H9 (cell line): ENCODE data around the gene SP2. TPM values are rescaled to one million over a fixed set of nuclear protein-coding genes. Genes with fewer than 3 reads are reported as not detected.

Experiments
- DNase-seq: peaks from one replicate; pipeline ENCODE4 v3.0.0-alpha.2; 2017
- H2AFZ ChIP-seq: one replicate; pipeline ENCODE4 v1.6.1; 2013; ENCODE audit warnings: mild to moderate bottlenecking, low read length, control low read depth, moderate library complexity
- H2AK5ac ChIP-seq: 2 replicates; pipeline ENCODE4 v1.6.1; 2013; ENCODE audit warnings: low read length, control low read depth, mixed read lengths; ENCODE audit not compliant: insufficient read length
- H2BK120ac ChIP-seq: one replicate; pipeline ENCODE4 v1.6.1; 2013; ENCODE audit warnings: low read depth, mild to moderate bottlenecking, low read length, control low read depth, inconsistent platforms; ENCODE audit not compliant: poor library complexity, severe bottlenecking
- H2BK12ac ChIP-seq: 2 replicates; pipeline ENCODE4 v1.6.1; 2013; ENCODE audit warnings: low read length, control low read depth, mixed read lengths, low read depth; ENCODE audit not compliant: insufficient read length
- H2BK15ac ChIP-seq: 2 replicates; pipeline ENCODE4 v1.6.1; 2013; ENCODE audit warnings: low read depth, low read length, control low read depth
- H2BK20ac ChIP-seq: one replicate; pipeline ENCODE4 v1.6.1; 2013; ENCODE audit warnings: low read depth, mild to moderate bottlenecking, low read length, control low read depth, inconsistent platforms; ENCODE audit not compliant: poor library complexity, severe bottlenecking
- H2BK5ac ChIP-seq: 2 replicates; pipeline ENCODE4 v1.6.1; 2013; ENCODE audit warnings: low read length, control low read depth, mixed read lengths; ENCODE audit not compliant: insufficient read length
- H3K14ac ChIP-seq: 2 replicates; pipeline ENCODE4 v1.6.1; 2013; ENCODE audit warnings: low read length, control low read depth; ENCODE audit not compliant: insufficient read depth
- H3K18ac ChIP-seq: 2 replicates; pipeline ENCODE4 v1.6.1; 2013; ENCODE audit warnings: low read depth, mild to moderate bottlenecking, mixed read lengths, low read length, control low read depth; ENCODE audit not compliant: insufficient read length
- H3K23ac ChIP-seq: 2 replicates; pipeline ENCODE4 v1.6.1; 2013; ENCODE audit warnings: low read length, control low read depth, mixed read lengths, low read depth; ENCODE audit not compliant: insufficient read length
- H3K23me2 ChIP-seq: 2 replicates; pipeline ENCODE4 v1.6.1; 2013; ENCODE audit warnings: low read depth, mild to moderate bottlenecking, mixed read lengths, low read length, control low read depth; ENCODE audit not compliant: insufficient read length, poor library complexity, severe bottlenecking
- H3K27ac ChIP-seq: 2 replicates; pipeline ENCODE4 v1.5.1; 2013; ENCODE audit warnings: low read length, control low read depth, mixed read lengths, low read depth; ENCODE audit not compliant: insufficient read length
- H3K27me3 ChIP-seq: 2 replicates; pipeline ENCODE4 v1.6.1; 2013; ENCODE audit warnings: low read length, control low read depth, inconsistent platforms; ENCODE audit not compliant: insufficient read depth
- H3K4ac ChIP-seq: 2 replicates; pipeline ENCODE4 v1.6.1; 2013; ENCODE audit warnings: low read depth, mild to moderate bottlenecking, control low read depth, inconsistent platforms, low read length, moderate library complexity
- H3K4me1 ChIP-seq: 2 replicates; pipeline ENCODE4 v1.6.1; 2013; ENCODE audit warnings: low read length, control low read depth, inconsistent platforms; ENCODE audit not compliant: insufficient read depth
- H3K4me2 ChIP-seq: 2 replicates; pipeline ENCODE4 v1.6.1; 2013; ENCODE audit warnings: low read length, control low read depth, mixed read lengths; ENCODE audit not compliant: insufficient read length, insufficient read depth
- H3K56ac ChIP-seq: 2 replicates; pipeline ENCODE4 v1.6.1; 2013; ENCODE audit warnings: low read depth, mild to moderate bottlenecking, mixed read lengths, low read length, control low read depth; ENCODE audit not compliant: insufficient read length
- H3K79me1 ChIP-seq: 2 replicates; pipeline ENCODE4 v1.6.1; 2013; ENCODE audit warnings: low read depth, mild to moderate bottlenecking, moderate library complexity, low read length, control low read depth, inconsistent platforms; ENCODE audit not compliant: insufficient read depth, poor library complexity, severe bottlenecking
- H3K79me2 ChIP-seq: 2 replicates; pipeline ENCODE4 v1.6.1; 2013; ENCODE audit warnings: low read length, control low read depth, inconsistent platforms; ENCODE audit not compliant: insufficient read depth
- H3K9ac ChIP-seq: 2 replicates; pipeline ENCODE4 v1.6.1; 2013; ENCODE audit warnings: low read length, control low read depth, mixed read lengths; ENCODE audit not compliant: insufficient read length; ENCODE audit errors: extremely low read depth
- H3K9me3 ChIP-seq: one replicate; pipeline ENCODE4 v1.6.1; 2013; ENCODE audit warnings: low read depth, low read length, inconsistent platforms; ENCODE audit not compliant: control insufficient read depth
- H3T11ph ChIP-seq: one replicate; pipeline ENCODE4 v1.6.1; 2013; ENCODE audit warnings: mild to moderate bottlenecking, low read length, control low read depth, inconsistent platforms
- H4K20me1 ChIP-seq: one replicate; pipeline ENCODE4 v1.6.1; 2013; ENCODE audit not compliant: control insufficient read depth, insufficient read length, insufficient read depth
- H4K5ac ChIP-seq: 2 replicates; pipeline ENCODE4 v1.6.1; 2013; ENCODE audit warnings: low read depth, mild to moderate bottlenecking, mixed read lengths, low read length, control low read depth; ENCODE audit not compliant: insufficient read length
- H4K8ac ChIP-seq: replicated peaks from 2 replicates; pipeline ENCODE4 v1.6.1; 2013; ENCODE audit warnings: low read length, control low read depth, mixed read lengths, low read depth; ENCODE audit not compliant: insufficient read length
- H4K91ac ChIP-seq: 2 replicates; pipeline ENCODE4 v1.6.1; 2013; ENCODE audit warnings: low read depth, mild to moderate bottlenecking, moderate library complexity, mixed read lengths, low read length, control low read depth; ENCODE audit not compliant: insufficient read length
- H3K27ac Mint-ChIP-seq, 3 experiments: 2 replicates in 2 of 3; 3 replicates in 1 of 3; pipeline ENCODE4 v1.8.0; 2020 to 2021; ENCODE audit warnings: mixed read lengths in 3 of 3, mild to moderate bottlenecking in 1 of 3, moderate library complexity in 1 of 3
- H3K27me3 Mint-ChIP-seq: 2 replicates; pipeline ENCODE4 v1.8.0; 2021; ENCODE audit warnings: low read depth, mild to moderate bottlenecking, moderate library complexity, mixed read lengths
- H3K36me3 Mint-ChIP-seq, 3 experiments: 2 replicates in 2 of 3; 3 replicates in 1 of 3; pipeline ENCODE4 v1.8.0; 2020 to 2021; ENCODE audit warnings: low read depth in 3 of 3, mixed read lengths in 3 of 3; ENCODE audit not compliant: insufficient read depth in 1 of 3
- H3K4me1 Mint-ChIP-seq, 2 experiments: 2 replicates each; pipeline ENCODE4 v1.8.0; 2020; ENCODE audit warnings: mixed read lengths in 2 of 2
- H3K4me3 Mint-ChIP-seq, 2 experiments: 2 replicates in 1 of 2; 3 replicates in 1 of 2; pipeline ENCODE4 v1.8.0; 2020 to 2021; ENCODE audit warnings: mild to moderate bottlenecking in 2 of 2, mixed read lengths in 2 of 2, moderate library complexity in 1 of 2
- H3K9me3 Mint-ChIP-seq, 2 experiments: 2 replicates in 1 of 2; 3 replicates in 1 of 2; pipeline ENCODE4 v1.8.0; 2020; ENCODE audit warnings: mild to moderate bottlenecking in 2 of 2, mixed read lengths in 2 of 2, moderate library complexity in 1 of 2
- WGBS: extraction: QIAGEN DNeasy Blood & Tissue Kit; methylation state at CpG from one replicate; pipeline ENCODE4 v1.1.7; 2013; ENCODE audit warnings: missing lambda C conversion rate, low lambda C conversion rate, mixed read lengths; ENCODE audit not compliant: insufficient read length; ENCODE audit errors: extremely low coverage; 5-methylcytosine and 5-hydroxymethylcytosine counted together
- total RNA-seq: library from RNA; stranded (reverse); gene quantifications from 2 replicates; pipeline ENCODE4 v1.2.1, GENCODE V29; 2021
- TF ChIP-seq, protein P1 (sequence below): fragments of 200-600 bp; sonication (generic); conservative IDR thresholded peaks from 3 replicates; pipeline ENCODE4 v1.8.0; 2021; ENCODE audit warnings: antibody characterized with exemption, mild to moderate bottlenecking

The SP2 gene
- total RNA-seq, 1 experiment from 2014 or later: 19.3 TPM

DNA sequence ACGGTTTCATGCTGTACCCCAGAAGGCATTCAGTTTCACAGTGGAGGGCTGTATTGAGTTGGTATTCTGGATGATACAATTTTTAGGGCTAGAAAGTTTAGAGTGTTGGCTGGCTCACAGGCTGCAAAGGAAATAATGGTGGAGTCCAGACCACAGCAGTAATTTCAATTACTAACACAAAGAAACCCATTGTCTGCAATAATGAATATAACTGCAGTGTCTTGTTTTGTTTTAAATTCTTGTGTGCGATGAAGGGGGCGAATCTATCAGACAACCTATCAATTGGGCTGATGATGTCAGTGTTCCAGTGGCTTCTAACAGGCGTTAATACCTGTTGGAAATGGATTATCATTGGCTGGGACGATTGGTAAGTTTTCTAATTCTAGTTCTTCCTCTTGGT, 1.5 kb downstream of the SP2 start:
- Mint-ChIP-seq H3K36me3 (peaks cover 0 to 4% (median 3%) of the 10 kb centered on the region in 3 experiments; a peak in 2 of 7 replicates), H3K9me3 (no peaks in the 10 kb centered on the region), H3K27me3 (no peaks in the 10 kb centered on the region), H3K27ac (no peak overlapping the region), H3K4me3 (peak overlapping the region; percentile 94 to 96; a peak in 4 of 5 replicates), H3K4me1 (peaks cover 49 to 55% of the 10 kb centered on the region in 2 experiments)
- Histone ChIP-seq H3K79me2 (no peaks in the 10 kb centered on the region), H3K9me3 (no peaks in the 10 kb centered on the region), H2BK15ac (no peak overlapping the region), H3T11ph (no peak overlapping the region), H4K8ac (no peak overlapping the region), H3K4ac (no peak overlapping the region), H2BK5ac (no peak overlapping the region), H3K27ac (no peak overlapping the region), H2BK12ac (no peak overlapping the region), H3K27me3 (no peaks in the 10 kb centered on the region), H3K4me1 (peaks cover 6% of the 10 kb centered on the region; the same call in 1 of the 2 replicates), H3K14ac (no peak overlapping the region), H4K91ac (no peak overlapping the region), H4K5ac (no peak overlapping the region), H2AFZ (no peak overlapping the region), H3K23ac (no peak overlapping the region), H2BK120ac (no peak overlapping the region), H3K18ac (no peak overlapping the region), H2AK5ac (no peak overlapping the region), H3K4me2 (no peak overlapping the region), H4K20me1 (no peaks in the 10 kb centered on the region), H3K23me2 (peaks cover 5% of the 10 kb centered on the region), H3K9ac (no peak overlapping the region), H3K79me1 (no peaks in the 10 kb centered on the region), H2BK20ac (no peak overlapping the region), H3K56ac (no peak overlapping the region)
- WGBS: no CpG with 5 or more reads among the region's 5 CpGs
- TF ChIP-seq, protein P1, sequence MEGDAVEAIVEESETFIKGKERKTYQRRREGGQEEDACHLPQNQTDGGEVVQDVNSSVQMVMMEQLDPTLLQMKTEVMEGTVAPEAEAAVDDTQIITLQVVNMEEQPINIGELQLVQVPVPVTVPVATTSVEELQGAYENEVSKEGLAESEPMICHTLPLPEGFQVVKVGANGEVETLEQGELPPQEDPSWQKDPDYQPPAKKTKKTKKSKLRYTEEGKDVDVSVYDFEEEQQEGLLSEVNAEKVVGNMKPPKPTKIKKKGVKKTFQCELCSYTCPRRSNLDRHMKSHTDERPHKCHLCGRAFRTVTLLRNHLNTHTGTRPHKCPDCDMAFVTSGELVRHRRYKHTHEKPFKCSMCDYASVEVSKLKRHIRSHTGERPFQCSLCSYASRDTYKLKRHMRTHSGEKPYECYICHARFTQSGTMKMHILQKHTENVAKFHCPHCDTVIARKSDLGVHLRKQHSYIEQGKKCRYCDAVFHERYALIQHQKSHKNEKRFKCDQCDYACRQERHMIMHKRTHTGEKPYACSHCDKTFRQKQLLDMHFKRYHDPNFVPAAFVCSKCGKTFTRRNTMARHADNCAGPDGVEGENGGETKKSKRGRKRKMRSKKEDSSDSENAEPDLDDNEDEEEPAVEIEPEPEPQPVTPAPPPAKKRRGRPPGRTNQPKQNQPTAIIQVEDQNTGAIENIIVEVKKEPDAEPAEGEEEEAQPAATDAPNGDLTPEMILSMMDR: no peak
- no peak for DNase-seq
